Skin epidermis (tissue), 12 donors: Measurements from ENCODE around the gene TMEM244.
"Not testable (repeated sequence)": the region's sequence is repeated elsewhere in the genome, so short reads cannot be mapped to it uniquely, and the experiment has no call there.

Experiments used
- H3K27ac ChIP-seq, 21 experiments: fragments of 200-600 bp; sonication (generic) in 11 of 21; one replicate each; pipeline ENCODE4 v1.5.0; 2020; ENCODE audit warnings: mild to moderate bottlenecking in 3 of 21, inconsistent platforms in 2 of 21, moderate library complexity in 2 of 21
- H3K4me3 ChIP-seq, 7 experiments: fragments of 200-600 bp; sonication (generic) in 2 of 7; one replicate each; pipeline ENCODE4 v1.5.0; 2020; ENCODE audit warnings: inconsistent platforms in 2 of 7, mild to moderate bottlenecking in 2 of 7, moderate library complexity in 1 of 7

The TMEM244 gene

GRCh38 chr6:129860908-129861665 lies at the start of gene TMEM244:
TSS of gene TMEM244 (minus strand) at chr6:129861315. CDS start at chr6:129861188, 127 bp downstream.
- H3K4me3 ChIP-seq, result peak within 1 kb of the TSS in 4 of 7 experiments; percentile 6 to 15 (median 11)
- peak within 1 kb of the TSS in 11 of 21 experiments; percentile 28 to 87 (median 53) for H3K27ac ChIP-seq

- Histone ChIP-seq H3K4me3 (no peak overlapping the region), H3K27ac (no peak overlapping the region)
Measured at GRCh38 chr6:129908858-129909257, 47.7 kb upstream of the TMEM244 start.

GRCh38 chr6:129908356-129908755 lies 47.2 kb upstream of the TMEM244 start:
- Histone ChIP-seq H3K4me3 (no peak overlapping the region), H3K27ac (no peak overlapping the region)

GRCh38 chr6:129906515-129907077 lies 45.5 kb upstream of the TMEM244 start:
- Histone ChIP-seq H3K4me3 (no peak overlapping the region), H3K27ac (no peak overlapping the region)

GRCh38 chr6:129903082-129903481 lies 42.0 kb upstream of the TMEM244 start:
- H3K4me3 ChIP-seq, result no peak overlapping the region
- H3K27ac ChIP-seq, result no peak overlapping the region

- Histone ChIP-seq H3K27ac (no peak overlapping the region), H3K4me3 (no peak overlapping the region)
Measured at GRCh38 chr6:129902681-129903080, 41.6 kb upstream of the TMEM244 start.

GRCh38 chr6:129901910-129902309 lies 40.8 kb upstream of the TMEM244 start:
- Histone ChIP-seq H3K4me3 (no peak overlapping the region), H3K27ac (no peak overlapping the region)

GRCh38 chr6:129895692-129896091 lies 34.6 kb upstream of the TMEM244 start:
- Histone ChIP-seq H3K4me3 (no peak overlapping the region), H3K27ac (no peak overlapping the region)

GRCh38 chr6:129894921-129895320 lies 33.8 kb upstream of the TMEM244 start:
- H3K4me3 ChIP-seq, result no peak overlapping the region
- peak overlapping the region in 1 of 21 experiments; percentile 56 for H3K27ac ChIP-seq

GRCh38 chr6:129893640-129894039 lies 32.5 kb upstream of the TMEM244 start:
- H3K27ac ChIP-seq, result no peak overlapping the region
- no peak overlapping the region for H3K4me3 ChIP-seq

GRCh38 chr6:129890701-129891100 lies 29.6 kb upstream of the TMEM244 start:
- H3K4me3 ChIP-seq, result no peak overlapping the region
- H3K27ac ChIP-seq, result no peak overlapping the region

- Histone ChIP-seq H3K27ac (no peak overlapping the region), H3K4me3 (no peak overlapping the region)
Measured at GRCh38 chr6:129890164-129890563, 29.0 kb upstream of the TMEM244 start.

GRCh38 chr6:129889580-129889979 lies 28.5 kb upstream of the TMEM244 start:
- Histone ChIP-seq H3K4me3 (no peak overlapping the region), H3K27ac (peak overlapping the region in 1 of 21 experiments; percentile 55)

- no peak overlapping the region for H3K4me3 ChIP-seq
- no peak overlapping the region for H3K27ac ChIP-seq
Measured at GRCh38 chr6:129886401-129887155, 25.5 kb upstream of the TMEM244 start.

GRCh38 chr6:129884211-129884610 lies 23.1 kb upstream of the TMEM244 start:
- no peak overlapping the region for H3K4me3 ChIP-seq

GRCh38 chr6:129882510-129883023 lies 21.5 kb upstream of the TMEM244 start:
- Histone ChIP-seq H3K27ac (no peak overlapping the region), H3K4me3 (no peak overlapping the region)

More at GRCh38 chr6:129884211-129884610, 23.1 kb upstream of the TMEM244 start:
- no peak overlapping the region for H3K27ac ChIP-seq

- not testable (repeated sequence) for H3K27ac ChIP-seq, H3K4me3 ChIP-seq
Measured at GRCh38 chr6:129877894-129878293, 16.8 kb upstream of the TMEM244 start.

- Histone ChIP-seq H3K4me3 (no peak overlapping the region), H3K27ac (peak overlapping the region in 4 of 21 experiments; percentile 3 to 69 (median 46))
Measured at GRCh38 chr6:129875610-129876520, 14.8 kb upstream of the TMEM244 start.

GRCh38 chr6:129874837-129875236 lies 13.7 kb upstream of the TMEM244 start:
- no peak overlapping the region for H3K27ac ChIP-seq
- H3K4me3 ChIP-seq, result no peak overlapping the region
